NCI-H146 treated with DMSO at 0.1 percent for 48 hours (cell line): ENCODE results near the gene EFHC1.
A peak's percentile ranks its signal among the peaks of the same experiment; 100 is the strongest.

Experiments used
- DNase-seq: peaks from one replicate; lab custom pipeline; 2025; ENCODE audit not compliant: unreplicated experiment; lab: John Stamatoyannopoulos, UW

EFHC1 gene

DNA sequence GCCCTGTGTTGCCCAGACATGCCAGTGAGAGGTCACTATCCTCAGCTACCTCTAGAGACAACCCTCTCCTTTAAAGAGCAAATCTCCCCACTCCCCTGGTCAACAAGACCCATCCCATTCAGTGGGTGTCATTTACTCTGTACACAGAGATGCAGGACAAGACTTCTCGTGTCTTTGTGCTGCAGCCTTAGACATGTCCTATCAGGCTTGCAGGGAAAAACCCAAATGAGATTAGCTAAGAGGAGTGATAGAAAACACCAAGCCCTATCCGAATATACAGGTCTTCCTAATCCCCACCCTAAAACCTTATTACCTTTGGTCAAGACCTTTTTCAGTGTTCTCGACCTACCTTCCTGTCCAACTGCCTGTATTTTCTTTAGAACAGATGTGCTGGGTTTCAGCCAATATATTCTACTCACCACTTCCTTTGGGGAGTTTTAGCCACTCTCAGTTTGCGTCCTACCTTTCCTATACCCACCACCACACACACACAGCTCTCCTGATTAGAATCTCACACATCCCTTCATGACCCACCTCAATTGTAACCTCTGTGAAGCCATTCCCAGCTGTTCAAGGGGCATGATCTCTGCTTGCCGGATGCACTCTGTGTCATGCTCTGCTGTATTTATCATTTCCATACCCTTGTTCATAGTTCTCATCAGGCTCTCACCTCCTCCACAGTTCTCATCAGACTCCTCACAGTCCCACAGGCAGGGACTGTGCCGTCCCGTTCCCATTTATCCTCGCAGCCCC is 117.0 kb downstream of the EFHC1 start:
- DNase-seq: no peak

- no peak for DNase-seq
These were observed 118.2 kb downstream of the EFHC1 start for GRCh38 chr6:52538252-52538900.

DNA sequence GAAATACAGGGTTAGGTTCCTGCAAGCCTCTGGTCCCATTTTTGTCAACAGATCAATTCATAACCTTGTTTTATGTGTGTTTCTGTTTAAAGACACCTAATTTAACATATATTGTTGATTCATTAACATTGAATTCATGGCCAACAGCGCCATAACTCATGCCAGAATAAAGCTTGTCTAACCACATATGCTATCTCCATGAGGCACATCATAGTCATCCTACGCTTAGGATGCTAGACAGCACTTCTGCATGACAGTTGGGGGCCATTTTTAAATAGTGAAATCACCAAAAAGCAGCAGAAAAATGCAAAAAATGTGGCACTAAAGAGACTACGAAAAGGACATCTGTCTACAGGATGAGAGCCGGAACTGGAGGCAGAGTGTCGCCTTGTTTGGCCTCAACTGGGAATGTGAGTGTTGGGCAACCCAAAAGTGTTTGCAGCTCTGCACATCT is 118.8 kb downstream of the EFHC1 start:
- DNase-seq: no peak

GRCh38 chr6:52539607-52540006 is 119.5 kb downstream of the EFHC1 start:
- DNase-seq: no peak

GRCh38 chr6:52540286-52540902 is 120.3 kb downstream of the EFHC1 start:
- no peak for DNase-seq

DNA sequence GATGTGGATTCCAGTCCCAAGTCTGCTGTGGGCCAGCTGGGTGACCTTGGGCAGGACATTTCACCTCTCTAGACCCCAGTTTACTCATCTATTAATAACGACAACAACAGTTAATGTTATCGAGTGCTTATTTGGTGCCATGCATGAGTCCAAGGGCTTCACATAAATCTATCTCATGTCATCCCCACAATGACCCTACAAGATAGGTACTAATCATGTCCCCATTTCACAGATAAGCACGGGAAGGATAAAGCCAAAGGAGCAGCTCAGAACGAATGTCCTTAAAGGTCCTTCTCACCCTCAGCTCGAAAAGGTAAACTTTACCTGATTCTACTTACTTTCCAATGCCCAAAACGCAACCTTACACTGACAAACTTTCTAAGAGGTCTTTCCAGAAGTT is 121.0 kb downstream of the EFHC1 start:
- no peak for DNase-seq

GRCh38 chr6:52543262-52543661 is 123.1 kb downstream of the EFHC1 start:
- no peak for DNase-seq

DNA sequence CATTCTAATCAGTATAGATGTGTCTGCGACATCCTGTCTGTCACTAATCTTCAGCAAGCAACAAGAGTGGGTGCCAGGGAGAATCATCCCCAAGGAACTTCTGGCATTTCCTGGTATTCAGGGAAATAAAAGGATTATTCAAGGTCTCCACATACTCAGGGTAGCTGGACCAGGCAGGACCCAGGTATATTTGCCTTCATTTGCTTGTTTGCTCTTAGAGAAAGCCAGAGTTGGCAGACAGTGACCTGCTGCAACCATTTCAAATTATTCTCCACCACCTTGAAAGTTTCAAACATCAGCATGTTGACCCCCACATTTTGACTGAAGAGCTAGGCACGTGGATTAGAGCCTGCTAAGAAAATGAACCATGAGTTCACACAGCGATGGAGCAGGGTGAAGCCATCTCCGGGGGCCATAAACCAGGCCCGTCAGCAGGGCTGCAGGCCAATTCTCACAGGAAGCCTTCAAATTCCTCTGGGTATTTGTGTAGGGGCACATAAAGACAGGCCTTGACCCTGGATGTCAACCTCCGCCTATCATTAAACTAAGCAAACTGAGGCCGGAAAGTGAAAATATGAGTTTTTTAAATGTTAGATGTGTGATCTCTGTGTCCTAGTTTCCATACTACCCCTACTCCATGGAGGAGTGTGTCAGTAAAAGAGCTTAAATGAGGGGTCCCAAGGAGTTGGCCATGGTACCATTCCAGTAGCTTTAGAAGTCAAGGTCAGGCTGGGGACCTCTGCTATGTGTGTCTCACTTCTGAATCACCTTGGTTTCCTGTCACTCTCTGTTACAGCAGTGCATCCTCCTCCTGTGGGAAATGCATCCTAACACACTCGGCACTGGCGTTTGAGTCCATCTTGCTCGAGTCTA is 123.8 kb downstream of the EFHC1 start:
- no peak for DNase-seq

DNA sequence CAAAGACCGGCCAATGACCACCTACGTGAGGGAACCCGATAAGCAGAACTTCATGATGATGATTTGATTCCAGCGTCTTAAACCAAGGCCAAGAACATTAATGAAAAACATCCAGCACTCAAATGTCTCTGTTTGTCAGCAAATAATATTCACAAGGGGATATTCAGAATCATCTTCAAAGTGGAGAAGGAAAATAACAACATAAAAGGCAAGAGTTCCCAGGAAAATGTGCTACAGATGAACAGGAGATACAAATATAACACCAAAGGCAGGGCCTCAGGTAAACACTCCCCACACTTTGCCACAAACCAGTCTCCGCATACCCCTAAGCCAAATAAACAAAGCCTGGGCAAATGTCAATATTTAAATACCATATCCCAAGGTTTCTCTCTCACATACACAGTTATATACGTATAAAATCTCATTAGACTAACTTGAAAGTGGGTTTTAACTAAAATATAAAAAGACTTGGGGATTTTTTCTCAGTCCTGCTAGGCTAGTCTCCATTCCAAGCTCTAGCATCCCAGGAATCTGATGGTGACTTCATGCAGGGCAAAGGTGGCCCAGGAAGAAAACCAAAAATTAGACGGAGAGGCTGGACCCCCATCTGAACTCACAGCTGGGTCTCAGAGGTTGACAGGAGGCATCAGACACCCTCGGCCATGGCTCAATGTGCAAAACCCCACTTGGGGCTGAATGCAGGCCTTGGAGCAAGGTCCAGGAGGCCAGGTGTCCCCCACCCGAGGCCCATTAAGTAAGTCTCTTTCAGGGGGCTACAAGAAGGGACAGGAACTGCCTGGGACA is 124.7 kb downstream of the EFHC1 start:
- DNase-seq: no peak

DNA sequence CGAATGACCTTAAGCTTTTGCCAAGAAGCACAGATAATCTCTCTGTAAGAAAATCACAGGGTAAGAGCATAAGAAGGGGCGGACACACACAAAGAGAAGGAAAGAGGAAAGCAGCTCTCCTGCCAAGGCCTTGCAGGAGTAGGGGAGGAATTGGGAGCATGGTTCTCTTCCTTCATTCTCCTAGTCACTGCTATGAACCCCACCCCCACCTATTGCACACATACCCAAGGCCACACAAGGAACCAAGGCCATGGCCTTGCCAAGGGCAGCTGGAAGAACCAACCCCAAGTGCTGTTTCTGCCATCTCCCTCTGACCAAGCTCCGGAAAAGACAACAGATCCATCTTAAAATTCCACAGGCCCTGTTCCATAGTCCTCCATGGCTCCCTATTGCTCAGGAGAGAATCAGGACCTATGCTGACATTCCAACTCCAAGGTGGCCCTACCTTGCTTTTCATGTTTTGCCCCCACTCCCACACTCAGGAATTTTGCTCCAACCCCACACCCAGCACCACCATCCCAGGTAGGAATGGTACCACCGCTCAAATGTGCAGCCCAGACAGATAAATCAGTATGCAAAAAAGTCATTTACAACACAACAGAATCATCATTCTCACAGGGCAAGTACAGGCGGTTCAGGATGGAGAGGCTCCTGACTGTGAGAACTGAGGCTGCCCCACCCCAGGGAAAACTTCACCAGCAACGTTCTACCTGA is 125.4 kb downstream of the EFHC1 start:
- DNase-seq: no peak

DNA sequence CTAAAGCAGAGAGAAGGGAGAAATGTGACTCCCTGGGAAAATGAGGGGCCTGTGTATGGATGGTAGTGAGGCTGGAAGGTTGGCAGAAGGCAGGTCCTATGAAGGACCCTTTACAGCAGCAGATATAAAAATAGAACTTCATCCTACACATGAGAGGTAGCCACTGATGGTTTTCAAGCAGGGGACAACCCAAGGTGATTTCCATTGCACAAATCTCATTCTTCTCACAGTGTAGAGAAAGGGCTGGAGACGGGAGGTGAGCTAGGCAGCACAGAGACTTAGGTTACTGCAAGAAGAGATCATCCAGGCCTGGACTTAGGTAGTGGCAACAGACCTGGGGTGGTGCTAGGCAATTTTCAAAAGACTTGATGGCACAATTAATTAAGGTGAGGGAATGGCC is 126.0 kb downstream of the EFHC1 start:
- DNase-seq: no peak

GRCh38 chr6:52546678-52547077 is 126.5 kb downstream of the EFHC1 start:
- DNase-seq: no peak

GRCh38 chr6:52547647-52548352 is 127.7 kb downstream of the EFHC1 start:
- no peak for DNase-seq

- no peak for DNase-seq
These were observed 128.2 kb downstream of the EFHC1 start for GRCh38 chr6:52548353-52548713.

DNA sequence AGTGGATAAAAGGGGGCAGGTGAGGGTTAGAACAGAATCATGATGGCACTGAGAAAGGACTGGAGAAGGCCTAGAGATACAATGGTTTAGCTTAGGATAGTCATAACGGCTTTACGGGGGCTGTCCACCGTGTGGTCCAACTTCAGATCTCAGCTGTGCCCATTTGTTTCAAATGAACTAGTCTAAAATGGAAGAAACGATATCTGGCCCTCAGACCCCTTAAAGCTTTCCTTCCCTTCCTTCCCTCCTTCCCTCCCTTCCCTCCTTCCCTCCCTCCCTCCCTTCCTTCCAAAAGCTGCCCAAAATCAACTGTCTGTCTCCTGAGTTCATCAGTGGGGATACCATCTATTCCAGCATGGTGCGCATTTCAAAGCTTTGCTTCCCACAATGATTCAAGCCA is 128.9 kb downstream of the EFHC1 start:
- no peak for DNase-seq

DNA sequence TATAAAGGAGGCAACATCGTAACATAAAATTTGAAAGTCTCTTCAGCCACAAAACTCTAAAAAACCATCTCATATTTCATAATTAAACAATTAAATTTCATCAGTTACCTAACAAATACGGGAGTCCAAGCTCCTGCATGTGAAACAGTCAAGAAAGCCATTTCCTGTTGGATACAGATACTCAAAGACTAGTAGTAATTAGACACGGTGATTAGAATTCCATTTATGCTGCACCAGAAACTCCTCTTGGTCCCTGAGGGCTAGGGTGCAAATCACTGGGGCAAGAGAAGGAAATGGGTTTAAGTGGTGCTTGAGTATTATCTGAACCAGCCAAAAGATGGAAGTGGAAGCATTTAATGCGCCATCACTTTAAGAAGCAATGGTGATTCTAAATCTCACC is 129.3 kb downstream of the EFHC1 start:
- no peak for DNase-seq

DNA sequence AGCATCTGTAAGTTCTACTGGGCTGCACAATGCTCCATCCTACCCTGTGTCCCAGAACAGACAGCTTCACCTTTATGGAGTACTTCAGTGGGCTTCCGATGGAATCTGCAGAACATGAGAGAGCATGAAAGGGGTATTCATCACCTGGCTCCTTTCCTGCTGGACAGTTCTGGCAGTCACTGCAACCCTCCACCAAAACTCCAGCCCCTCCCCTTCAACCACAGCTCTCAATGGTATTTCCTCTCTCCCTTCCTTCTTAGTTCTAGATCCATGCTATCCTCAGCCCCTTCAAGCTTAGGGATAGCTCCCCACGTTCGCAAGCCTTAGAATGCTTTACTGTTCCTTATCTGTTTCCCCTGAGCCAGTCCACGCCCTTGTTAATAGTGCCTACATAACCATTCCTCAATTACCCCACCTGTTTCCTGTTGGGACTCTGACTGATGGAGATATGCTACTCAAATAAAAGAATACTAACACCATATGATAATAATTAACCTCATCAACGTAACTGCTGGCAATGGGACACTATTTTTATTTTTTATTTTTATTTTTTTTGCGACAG is 130.0 kb downstream of the EFHC1 start:
- peak; percentile 52 for DNase-seq

DNA sequence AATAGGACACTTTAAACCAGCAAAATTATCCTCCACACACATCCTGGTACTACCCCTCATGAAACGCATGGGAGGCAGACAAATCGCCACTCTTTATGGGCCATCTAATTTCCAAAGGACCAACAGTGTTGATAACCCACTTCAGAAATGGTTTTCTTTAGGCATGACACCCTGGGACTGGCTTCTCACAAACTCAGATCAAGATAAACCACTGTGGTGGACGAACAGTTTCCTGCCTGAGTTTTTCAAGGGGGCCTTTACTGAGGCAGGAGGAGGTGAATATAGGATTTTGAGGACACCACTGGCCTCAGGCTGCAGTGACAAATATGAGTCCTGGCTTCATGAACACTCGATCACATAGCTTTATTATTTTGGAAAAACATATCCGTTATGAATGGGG is 130.7 kb downstream of the EFHC1 start:
- DNase-seq: no peak
